H9 (cell line): Measurements from ENCODE around the gene SHISA9. TPM values are rescaled to one million over a fixed set of nuclear protein-coding genes. Genes with fewer than 3 reads are reported as not detected.

Experiments
- DNase-seq: peaks from one replicate; pipeline ENCODE4 v3.0.0-alpha.2; 2017
- H2AFZ ChIP-seq: one replicate; pipeline ENCODE4 v1.6.1; 2013; ENCODE audit warnings: mild to moderate bottlenecking, low read length, control low read depth, moderate library complexity
- H2AK5ac ChIP-seq: 2 replicates; pipeline ENCODE4 v1.6.1; 2013; ENCODE audit warnings: low read length, control low read depth, mixed read lengths; ENCODE audit not compliant: insufficient read length
- H2BK120ac ChIP-seq: one replicate; pipeline ENCODE4 v1.6.1; 2013; ENCODE audit warnings: low read depth, mild to moderate bottlenecking, low read length, control low read depth, inconsistent platforms; ENCODE audit not compliant: poor library complexity, severe bottlenecking
- H2BK12ac ChIP-seq: 2 replicates; pipeline ENCODE4 v1.6.1; 2013; ENCODE audit warnings: low read length, control low read depth, mixed read lengths, low read depth; ENCODE audit not compliant: insufficient read length
- H2BK15ac ChIP-seq: 2 replicates; pipeline ENCODE4 v1.6.1; 2013; ENCODE audit warnings: low read depth, low read length, control low read depth
- H2BK20ac ChIP-seq: one replicate; pipeline ENCODE4 v1.6.1; 2013; ENCODE audit warnings: low read depth, mild to moderate bottlenecking, low read length, control low read depth, inconsistent platforms; ENCODE audit not compliant: poor library complexity, severe bottlenecking
- H2BK5ac ChIP-seq: 2 replicates; pipeline ENCODE4 v1.6.1; 2013; ENCODE audit warnings: low read length, control low read depth, mixed read lengths; ENCODE audit not compliant: insufficient read length
- H3K14ac ChIP-seq: 2 replicates; pipeline ENCODE4 v1.6.1; 2013; ENCODE audit warnings: low read length, control low read depth; ENCODE audit not compliant: insufficient read depth
- H3K18ac ChIP-seq: 2 replicates; pipeline ENCODE4 v1.6.1; 2013; ENCODE audit warnings: low read depth, mild to moderate bottlenecking, mixed read lengths, low read length, control low read depth; ENCODE audit not compliant: insufficient read length
- H3K23ac ChIP-seq: 2 replicates; pipeline ENCODE4 v1.6.1; 2013; ENCODE audit warnings: low read length, control low read depth, mixed read lengths, low read depth; ENCODE audit not compliant: insufficient read length
- H3K23me2 ChIP-seq: 2 replicates; pipeline ENCODE4 v1.6.1; 2013; ENCODE audit warnings: low read depth, mild to moderate bottlenecking, mixed read lengths, low read length, control low read depth; ENCODE audit not compliant: insufficient read length, poor library complexity, severe bottlenecking
- H3K27ac ChIP-seq: 2 replicates; pipeline ENCODE4 v1.5.1; 2013; ENCODE audit warnings: low read length, control low read depth, mixed read lengths, low read depth; ENCODE audit not compliant: insufficient read length
- H3K27me3 ChIP-seq: 2 replicates; pipeline ENCODE4 v1.6.1; 2013; ENCODE audit warnings: low read length, control low read depth, inconsistent platforms; ENCODE audit not compliant: insufficient read depth
- H3K4ac ChIP-seq: 2 replicates; pipeline ENCODE4 v1.6.1; 2013; ENCODE audit warnings: low read depth, mild to moderate bottlenecking, control low read depth, inconsistent platforms, low read length, moderate library complexity
- H3K4me1 ChIP-seq: 2 replicates; pipeline ENCODE4 v1.6.1; 2013; ENCODE audit warnings: low read length, control low read depth, inconsistent platforms; ENCODE audit not compliant: insufficient read depth
- H3K4me2 ChIP-seq: 2 replicates; pipeline ENCODE4 v1.6.1; 2013; ENCODE audit warnings: low read length, control low read depth, mixed read lengths; ENCODE audit not compliant: insufficient read length, insufficient read depth
- H3K56ac ChIP-seq: 2 replicates; pipeline ENCODE4 v1.6.1; 2013; ENCODE audit warnings: low read depth, mild to moderate bottlenecking, mixed read lengths, low read length, control low read depth; ENCODE audit not compliant: insufficient read length
- H3K79me1 ChIP-seq: 2 replicates; pipeline ENCODE4 v1.6.1; 2013; ENCODE audit warnings: low read depth, mild to moderate bottlenecking, moderate library complexity, low read length, control low read depth, inconsistent platforms; ENCODE audit not compliant: insufficient read depth, poor library complexity, severe bottlenecking
- H3K79me2 ChIP-seq: 2 replicates; pipeline ENCODE4 v1.6.1; 2013; ENCODE audit warnings: low read length, control low read depth, inconsistent platforms; ENCODE audit not compliant: insufficient read depth
- H3K9ac ChIP-seq: 2 replicates; pipeline ENCODE4 v1.6.1; 2013; ENCODE audit warnings: low read length, control low read depth, mixed read lengths; ENCODE audit not compliant: insufficient read length; ENCODE audit errors: extremely low read depth
- H3K9me3 ChIP-seq: one replicate; pipeline ENCODE4 v1.6.1; 2013; ENCODE audit warnings: low read depth, low read length, inconsistent platforms; ENCODE audit not compliant: control insufficient read depth
- H3T11ph ChIP-seq: one replicate; pipeline ENCODE4 v1.6.1; 2013; ENCODE audit warnings: mild to moderate bottlenecking, low read length, control low read depth, inconsistent platforms
- H4K20me1 ChIP-seq: one replicate; pipeline ENCODE4 v1.6.1; 2013; ENCODE audit not compliant: control insufficient read depth, insufficient read length, insufficient read depth
- H4K5ac ChIP-seq: 2 replicates; pipeline ENCODE4 v1.6.1; 2013; ENCODE audit warnings: low read depth, mild to moderate bottlenecking, mixed read lengths, low read length, control low read depth; ENCODE audit not compliant: insufficient read length
- H4K8ac ChIP-seq: replicated peaks from 2 replicates; pipeline ENCODE4 v1.6.1; 2013; ENCODE audit warnings: low read length, control low read depth, mixed read lengths, low read depth; ENCODE audit not compliant: insufficient read length
- H4K91ac ChIP-seq: 2 replicates; pipeline ENCODE4 v1.6.1; 2013; ENCODE audit warnings: low read depth, mild to moderate bottlenecking, moderate library complexity, mixed read lengths, low read length, control low read depth; ENCODE audit not compliant: insufficient read length
- H3K27ac Mint-ChIP-seq, 3 experiments: 2 replicates in 2 of 3; 3 replicates in 1 of 3; pipeline ENCODE4 v1.8.0; 2020 to 2021; ENCODE audit warnings: mixed read lengths in 3 of 3, mild to moderate bottlenecking in 1 of 3, moderate library complexity in 1 of 3
- H3K27me3 Mint-ChIP-seq: 2 replicates; pipeline ENCODE4 v1.8.0; 2021; ENCODE audit warnings: low read depth, mild to moderate bottlenecking, moderate library complexity, mixed read lengths
- H3K36me3 Mint-ChIP-seq, 3 experiments: 2 replicates in 2 of 3; 3 replicates in 1 of 3; pipeline ENCODE4 v1.8.0; 2020 to 2021; ENCODE audit warnings: low read depth in 3 of 3, mixed read lengths in 3 of 3; ENCODE audit not compliant: insufficient read depth in 1 of 3
- H3K4me1 Mint-ChIP-seq, 2 experiments: 2 replicates each; pipeline ENCODE4 v1.8.0; 2020; ENCODE audit warnings: mixed read lengths in 2 of 2
- H3K4me3 Mint-ChIP-seq, 2 experiments: 2 replicates in 1 of 2; 3 replicates in 1 of 2; pipeline ENCODE4 v1.8.0; 2020 to 2021; ENCODE audit warnings: mild to moderate bottlenecking in 2 of 2, mixed read lengths in 2 of 2, moderate library complexity in 1 of 2
- H3K9me3 Mint-ChIP-seq, 2 experiments: 2 replicates in 1 of 2; 3 replicates in 1 of 2; pipeline ENCODE4 v1.8.0; 2020; ENCODE audit warnings: mild to moderate bottlenecking in 2 of 2, mixed read lengths in 2 of 2, moderate library complexity in 1 of 2
- CTCF ChIP-seq: fragments of 200-600 bp; sonication (generic); conservative IDR thresholded peaks from 3 replicates; pipeline ENCODE4 v1.8.0; 2021; ENCODE audit warnings: antibody characterized with exemption, mild to moderate bottlenecking
- WGBS: extraction: QIAGEN DNeasy Blood & Tissue Kit; methylation state at CpG from one replicate; pipeline ENCODE4 v1.1.7; 2013; ENCODE audit warnings: missing lambda C conversion rate, low lambda C conversion rate, mixed read lengths; ENCODE audit not compliant: insufficient read length; ENCODE audit errors: extremely low coverage; 5-methylcytosine and 5-hydroxymethylcytosine counted together
- total RNA-seq: library from RNA; stranded (reverse); gene quantifications from 2 replicates; pipeline ENCODE4 v1.2.1, GENCODE V29; 2021

Gene SHISA9
- total RNA-seq, 1 experiment from 2014 or later = 7.0 TPM

GRCh38 chr16:12975766-12976165 lies 74.4 kb downstream of the SHISA9 start:
- Histone ChIP-seq H3K27me3 (no peaks in the 10 kb centered on the region), H3K9me3 (no peaks in the 10 kb centered on the region), H2AK5ac (no peak overlapping the region), H3T11ph (no peak overlapping the region), H3K23ac (no peak overlapping the region), H3K18ac (no peak overlapping the region), H3K9ac (no peak overlapping the region), H3K4me2 (no peak overlapping the region), H2BK20ac (no peak overlapping the region), H3K27ac (no peak overlapping the region), H3K4me1 (peaks cover 7% of the 10 kb centered on the region; the same call in 1 of the 2 replicates), H4K20me1 (no peaks in the 10 kb centered on the region), H4K5ac (no peak overlapping the region), H2AFZ (no peak overlapping the region), H3K14ac (no peak overlapping the region), H3K79me2 (no peaks in the 10 kb centered on the region; the same call in 1 of the 2 replicates), H3K4ac (no peak overlapping the region), H3K23me2 (no peaks in the 10 kb centered on the region), H4K91ac (no peak overlapping the region), H2BK5ac (no peak overlapping the region), H2BK15ac (no peak overlapping the region), H3K79me1 (no peaks in the 10 kb centered on the region), H3K56ac (no peak overlapping the region), H2BK12ac (no peak overlapping the region), H4K8ac (no peak overlapping the region), H2BK120ac (no peak overlapping the region)
- no peak for DNase-seq
- TF ChIP-seq CTCF = no peak
- WGBS = no CpG with 5 or more reads among the region's 3 CpGs
- peaks cover 7 to 11% of the 10 kb centered on the region in 2 experiments; a peak in 4 of 5 replicates for H3K9me3 Mint-ChIP-seq
- H3K27me3 Mint-ChIP-seq = no peaks in the 10 kb centered on the region
- peaks cover 0 to 12% (median 3%) of the 10 kb centered on the region in 3 experiments; a peak in 5 of 7 replicates for H3K36me3 Mint-ChIP-seq
- H3K27ac Mint-ChIP-seq = no peak overlapping the region
- H3K4me3 Mint-ChIP-seq = no peak overlapping the region
- peaks cover 14 to 28% of the 10 kb centered on the region in 2 experiments for H3K4me1 Mint-ChIP-seq
